Brain microvascular endothelial cell (primary cell): ENCODE data around the gene RNF207.
"Not testable (repeated sequence)": the region's sequence is repeated elsewhere in the genome, so short reads cannot be mapped to it uniquely, and the experiment has no call there.

Source experiments
- DNase-seq: peaks from one replicate; pipeline ENCODE4 v3.0.0-alpha.2; 2020
- H3K27ac ChIP-seq: fragments of 250-450 bp; sonication (Bioruptor Pico); 2 replicates; pipeline ENCODE4 v1.5.1; 2020; ENCODE audit warnings: mild to moderate bottlenecking, moderate library complexity
- H3K27me3 ChIP-seq: fragments of 250-450 bp; sonication (Bioruptor Pico); replicated peaks from 2 replicates; pipeline ENCODE4 v1.5.1; 2020; ENCODE audit warnings: mild to moderate bottlenecking
- H3K36me3 ChIP-seq: fragments of 250-450 bp; sonication (Bioruptor Pico); replicated peaks from 2 replicates; pipeline ENCODE4 v1.5.1; 2020; ENCODE audit warnings: mild to moderate bottlenecking
- H3K4me3 ChIP-seq: 2 replicates; pipeline ENCODE4 v1.5.1; 2011; ENCODE audit warnings: low read depth, mild to moderate bottlenecking, control low read depth, low read length, moderate library complexity
- CTCF ChIP-seq: IDR thresholded peaks from 2 replicates; pipeline ENCODE4 v1.5.1; 2011; ENCODE audit warnings: low read depth, mild to moderate bottlenecking, moderate library complexity, low read length, control low read depth, inconsistent platforms; ENCODE audit errors: missing control alignments
- in situ Hi-C: cut with HindIII; loops from 2 replicates; pipeline ENCODE4 v1.10.0; 2017; ENCODE audit warnings: low sequenced_read_pairs, low pct_ligation_motif_present

Gene RNF207

GRCh38 chr1:6218375-6219164 lies 12.7 kb downstream of the RNF207 start:
- Histone ChIP-seq H3K27me3 (no peaks in the 10 kb centered on the region), H3K4me3 (no peak overlapping the region), H3K36me3 (peaks cover 12% of the 10 kb centered on the region), H3K27ac (no peak overlapping the region)
- in situ Hi-C loops: no loop called here
- TF ChIP-seq CTCF: no peak
- DNase-seq: no peak

GRCh38 chr1:6219641-6220040 lies 13.7 kb downstream of the RNF207 start:
- H3K27me3 ChIP-seq, H3K4me3 ChIP-seq, in situ Hi-C loops, H3K27ac ChIP-seq, DNase-seq: not testable (repeated sequence)
- peaks cover 20% of the 10 kb centered on the region for H3K36me3 ChIP-seq

GRCh38 chr1:6220236-6220635 lies 14.3 kb downstream of the RNF207 start:
- Histone ChIP-seq H3K27ac (no peak overlapping the region), H3K4me3 (no peak overlapping the region), H3K36me3 (peaks cover 22% of the 10 kb centered on the region), H3K27me3 (no peaks in the 10 kb centered on the region)
- in situ Hi-C loops: no loop called here
- no peak for TF ChIP-seq CTCF
- DNase-seq: no peak

GRCh38 chr1:6221210-6221784 lies 15.4 kb downstream of the RNF207 start:
- peaks cover 24% of the 10 kb centered on the region for H3K36me3 ChIP-seq
- no peak for TF ChIP-seq CTCF
- in situ Hi-C loops: no loop called here
- H3K27ac ChIP-seq: no peak overlapping the region
- no peaks in the 10 kb centered on the region for H3K27me3 ChIP-seq
- no peak overlapping the region for H3K4me3 ChIP-seq
- no peak for DNase-seq

GRCh38 chr1:6222636-6223035 lies 16.7 kb downstream of the RNF207 start:
- Histone ChIP-seq H3K27ac (no peak overlapping the region), H3K36me3 (peaks cover 27% of the 10 kb centered on the region), H3K4me3 (no peak overlapping the region), H3K27me3 (no peaks in the 10 kb centered on the region)
- in situ Hi-C loops: no loop called here
- TF ChIP-seq CTCF: no peak
- DNase-seq: no peak

GRCh38 chr1:6223617-6224016 lies 17.7 kb downstream of the RNF207 start:
- DNase-seq: no peak
- TF ChIP-seq CTCF: no peak
- H3K27ac ChIP-seq: no peak overlapping the region
- peaks cover 21% of the 10 kb centered on the region for H3K36me3 ChIP-seq
- H3K27me3 ChIP-seq: no peaks in the 10 kb centered on the region
- H3K4me3 ChIP-seq: no peak overlapping the region
- in situ Hi-C loops: no loop called here
